Neural cell (in vitro differentiated cells): ENCODE measurements around the gene PIP5K1B. TPM values are rescaled to one million over a fixed set of nuclear protein-coding genes. Genes with fewer than 3 reads are reported as not detected.

Experiments
- H2AFZ ChIP-seq: fragments of 200-600, 300-800 bp; sonication (generic), shearing (Covaris generic); 2 replicates; pipeline ENCODE4 v1.6.0; 2014; ENCODE audit warnings: low read depth, mild to moderate bottlenecking, antibody characterized with exemption, low read length, moderate library complexity
- H3F3A ChIP-seq: fragments of 200-600 bp; shearing (Covaris generic); 2 replicates; pipeline ENCODE4 v1.6.1; 2016; ENCODE audit warnings: mild to moderate bottlenecking, moderate library complexity, mixed read lengths, antibody characterized with exemption, low read length; ENCODE audit not compliant: insufficient read depth, poor library complexity, severe bottlenecking
- H3K27ac ChIP-seq: fragments of 200-600, 300-800 bp; sonication (generic), shearing (Covaris generic); 2 replicates; pipeline ENCODE4 v1.5.1; 2014; ENCODE audit warnings: mild to moderate bottlenecking, low read length, moderate library complexity
- H3K27me3 ChIP-seq: fragments of 300-800, 200-600 bp; sonication (generic), shearing (Covaris generic); 2 replicates; pipeline ENCODE4 v1.6.0; 2014; ENCODE audit warnings: mild to moderate bottlenecking, low read depth, low read length, moderate library complexity; ENCODE audit not compliant: insufficient read depth
- H3K36me3 ChIP-seq: fragments of 300-800, 200-600 bp; sonication (generic), shearing (Covaris generic); 2 replicates; pipeline ENCODE4 v1.5.1; 2014; ENCODE audit warnings: mild to moderate bottlenecking, antibody characterized with exemption, low read length, moderate library complexity; ENCODE audit not compliant: insufficient read depth
- H3K4me2 ChIP-seq: fragments of 300-800, 200-600 bp; sonication (generic), shearing (Covaris generic); 2 replicates; pipeline ENCODE4 v1.6.0; 2014; ENCODE audit warnings: mild to moderate bottlenecking, low read length
- H3K4me3 ChIP-seq: fragments of 300-800, 200-600 bp; sonication (generic), shearing (Covaris generic); 2 replicates; pipeline ENCODE4 v1.5.1; 2014; ENCODE audit warnings: mild to moderate bottlenecking, low read length, moderate library complexity
- H3K79me2 ChIP-seq: fragments of 200-600 bp; shearing (Covaris generic); replicated peaks from 2 replicates; pipeline ENCODE4 v1.6.0; 2014; ENCODE audit warnings: mild to moderate bottlenecking, low read length, moderate library complexity; ENCODE audit not compliant: insufficient read depth
- H3K9ac ChIP-seq: fragments of 300-800, 200-600 bp; sonication (generic), shearing (Covaris generic); 2 replicates; pipeline ENCODE4 v1.6.1; 2016; ENCODE audit warnings: mild to moderate bottlenecking, low read length, mixed read lengths
- H3K9me2 ChIP-seq: fragments of 200-600 bp; shearing (Covaris generic); 2 replicates; pipeline ENCODE4 v1.6.1; 2016; ENCODE audit warnings: mild to moderate bottlenecking, low read length, mixed read lengths; ENCODE audit not compliant: insufficient read depth
- H3K9me3 ChIP-seq: fragments of 200-600, 300-800 bp; sonication (generic), shearing (Covaris generic); 2 replicates; pipeline ENCODE4 v1.6.1; 2016; ENCODE audit warnings: mild to moderate bottlenecking, mixed run types, low read length, moderate library complexity, mixed read lengths
- H4K20me1 ChIP-seq: fragments of 200-600 bp; shearing (Covaris generic); 2 replicates; pipeline ENCODE4 v1.6.1; 2016; ENCODE audit warnings: mild to moderate bottlenecking, mixed run types; ENCODE audit not compliant: insufficient read depth
- EP300 ChIP-seq: fragments of 450-650 bp; conservative IDR thresholded peaks from 2 replicates; pipeline ENCODE4 v1.6.1; 2014; ENCODE audit warnings: antibody characterized with exemption, mild to moderate bottlenecking, moderate library complexity; ENCODE audit not compliant: poor library complexity, severe bottlenecking
- MXI1 ChIP-seq: fragments of 450-650 bp; conservative IDR thresholded peaks from 2 replicates; pipeline ENCODE4 v1.6.1; 2014; ENCODE audit warnings: antibody characterized with exemption, mild to moderate bottlenecking; ENCODE audit not compliant: poor library complexity, severe bottlenecking
- POLR2AphosphoS5 ChIP-seq: IDR thresholded peaks from 2 replicates; pipeline ENCODE4 v1.6.1; 2012
- RAD21 ChIP-seq: fragments of 450-650 bp; conservative IDR thresholded peaks from 2 replicates; pipeline ENCODE4 v1.6.1; 2014; ENCODE audit warnings: antibody characterized with exemption, mild to moderate bottlenecking, moderate library complexity
- SMC3 ChIP-seq: fragments of 450-650 bp; conservative IDR thresholded peaks from 2 replicates; pipeline ENCODE4 v1.6.1; 2014; ENCODE audit warnings: antibody characterized with exemption, mild to moderate bottlenecking, moderate library complexity; ENCODE audit not compliant: poor library complexity
- TAF1 ChIP-seq: IDR thresholded peaks from 2 replicates; pipeline ENCODE4 v1.6.1; 2012; ENCODE audit warnings: low read depth
- polyA plus RNA-seq: library from polyadenylated mRNA; depleted of rRNA; stranded (reverse); fragments of >200 nt; gene quantifications from 2 replicates; pipeline ENCODE4 v1.2.3, GENCODE V29; 2014
- TF ChIP-seq, protein P1 (sequence below): IDR thresholded peaks from 2 replicates; pipeline ENCODE4 v1.6.1; 2012; ENCODE audit warnings: borderline replicate concordance
- TF ChIP-seq, protein P2 (sequence below): fragments of 450-650 bp; IDR thresholded peaks from 2 replicates; pipeline ENCODE4 v1.5.1; 2014; ENCODE audit warnings: antibody characterized with exemption, mild to moderate bottlenecking, moderate library complexity; ENCODE audit not compliant: poor library complexity, severe bottlenecking

Gene PIP5K1B
- polyA plus RNA-seq, 1 donor from 2014 or later = 1.5 TPM

DNA sequence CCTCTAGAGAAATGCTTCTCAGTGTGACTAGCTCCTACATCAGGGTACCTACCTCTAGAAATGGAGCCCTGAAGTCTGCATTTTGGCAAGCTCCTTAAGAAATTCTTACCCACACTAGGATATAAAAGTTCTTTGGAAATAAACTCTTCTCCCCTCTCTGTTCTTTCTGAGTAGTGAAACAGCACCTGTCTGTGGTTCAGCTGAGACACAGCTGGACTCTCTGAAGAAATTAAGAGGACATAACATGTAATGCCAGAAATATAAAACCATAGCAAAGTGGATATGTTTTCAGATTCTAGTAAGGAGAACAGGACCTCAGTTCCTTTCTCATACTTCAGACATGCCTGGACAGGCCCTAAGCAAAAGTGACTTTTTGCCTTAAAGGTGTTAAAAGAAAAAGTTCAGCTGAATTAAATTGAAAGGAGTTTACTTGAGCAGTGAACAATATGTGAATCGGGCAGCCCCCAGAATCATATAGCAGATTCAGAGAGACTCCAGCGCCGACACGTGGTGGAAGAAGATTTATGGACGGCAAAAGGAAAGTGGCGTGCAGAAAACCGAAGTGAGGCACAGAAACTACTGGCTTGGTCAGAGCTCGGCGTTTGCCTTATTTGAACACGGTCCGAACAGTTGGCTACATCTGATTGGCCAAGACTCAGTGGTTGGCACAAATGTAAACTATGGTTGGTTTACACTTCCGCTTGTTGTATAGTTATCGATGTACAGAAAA is 244.4 kb downstream of the PIP5K1B start:
- Histone ChIP-seq H3K9me3 (no peaks in the 10 kb centered on the region), H3K4me3 (no peak overlapping the region), H3K27ac (no peak overlapping the region), H2AFZ (no peak overlapping the region), H3K27me3 (no peaks in the 10 kb centered on the region), H4K20me1 (no peaks in the 10 kb centered on the region), H3K9ac (no peak overlapping the region), H3K79me2 (no peaks in the 10 kb centered on the region), H3K36me3 (no peaks in the 10 kb centered on the region), H3K4me2 (no peak overlapping the region), H3K9me2 (no peaks in the 10 kb centered on the region), H3F3A (no peaks in the 10 kb centered on the region)
- TF ChIP-seq, protein P1, sequence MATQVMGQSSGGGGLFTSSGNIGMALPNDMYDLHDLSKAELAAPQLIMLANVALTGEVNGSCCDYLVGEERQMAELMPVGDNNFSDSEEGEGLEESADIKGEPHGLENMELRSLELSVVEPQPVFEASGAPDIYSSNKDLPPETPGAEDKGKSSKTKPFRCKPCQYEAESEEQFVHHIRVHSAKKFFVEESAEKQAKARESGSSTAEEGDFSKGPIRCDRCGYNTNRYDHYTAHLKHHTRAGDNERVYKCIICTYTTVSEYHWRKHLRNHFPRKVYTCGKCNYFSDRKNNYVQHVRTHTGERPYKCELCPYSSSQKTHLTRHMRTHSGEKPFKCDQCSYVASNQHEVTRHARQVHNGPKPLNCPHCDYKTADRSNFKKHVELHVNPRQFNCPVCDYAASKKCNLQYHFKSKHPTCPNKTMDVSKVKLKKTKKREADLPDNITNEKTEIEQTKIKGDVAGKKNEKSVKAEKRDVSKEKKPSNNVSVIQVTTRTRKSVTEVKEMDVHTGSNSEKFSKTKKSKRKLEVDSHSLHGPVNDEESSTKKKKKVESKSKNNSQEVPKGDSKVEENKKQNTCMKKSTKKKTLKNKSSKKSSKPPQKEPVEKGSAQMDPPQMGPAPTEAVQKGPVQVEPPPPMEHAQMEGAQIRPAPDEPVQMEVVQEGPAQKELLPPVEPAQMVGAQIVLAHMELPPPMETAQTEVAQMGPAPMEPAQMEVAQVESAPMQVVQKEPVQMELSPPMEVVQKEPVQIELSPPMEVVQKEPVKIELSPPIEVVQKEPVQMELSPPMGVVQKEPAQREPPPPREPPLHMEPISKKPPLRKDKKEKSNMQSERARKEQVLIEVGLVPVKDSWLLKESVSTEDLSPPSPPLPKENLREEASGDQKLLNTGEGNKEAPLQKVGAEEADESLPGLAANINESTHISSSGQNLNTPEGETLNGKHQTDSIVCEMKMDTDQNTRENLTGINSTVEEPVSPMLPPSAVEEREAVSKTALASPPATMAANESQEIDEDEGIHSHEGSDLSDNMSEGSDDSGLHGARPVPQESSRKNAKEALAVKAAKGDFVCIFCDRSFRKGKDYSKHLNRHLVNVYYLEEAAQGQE = no peak
- no peak for TF ChIP-seq SMC3

DNA sequence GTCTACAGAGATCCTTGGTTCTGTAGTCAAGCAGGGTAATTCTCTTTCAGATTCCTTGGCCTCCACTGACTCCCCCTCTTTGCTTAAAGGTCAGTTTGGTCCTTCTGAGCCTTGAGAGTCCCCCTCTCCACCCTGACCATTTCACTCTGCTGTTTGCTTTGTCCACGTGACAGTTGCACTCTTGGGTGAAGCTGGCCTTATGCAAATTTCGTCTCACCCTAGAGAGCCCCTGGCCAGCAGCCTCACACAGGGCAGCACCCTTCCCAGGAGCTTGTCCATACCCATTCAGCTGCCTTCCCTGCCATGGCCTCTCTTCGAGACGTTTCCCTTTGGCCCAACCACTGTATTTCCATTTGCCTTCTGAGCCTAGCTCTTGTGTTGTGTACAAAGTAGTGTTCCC is 245.1 kb downstream of the PIP5K1B start:
- H4K20me1 ChIP-seq = no peaks in the 10 kb centered on the region
- no peaks in the 10 kb centered on the region for H3K79me2 ChIP-seq
- no peaks in the 10 kb centered on the region for H3K9me3 ChIP-seq
- no peak overlapping the region for H3K4me2 ChIP-seq
- H2AFZ ChIP-seq = no peak overlapping the region
- no peaks in the 10 kb centered on the region for H3K9me2 ChIP-seq
- H3K9ac ChIP-seq = no peak overlapping the region
- H3K36me3 ChIP-seq = no peaks in the 10 kb centered on the region
- no peaks in the 10 kb centered on the region for H3K27me3 ChIP-seq
- H3K4me3 ChIP-seq = no peak overlapping the region
- no peaks in the 10 kb centered on the region for H3F3A ChIP-seq
- H3K27ac ChIP-seq = no peak overlapping the region
- no peak for TF ChIP-seq RAD21
- TF ChIP-seq, protein P2, sequence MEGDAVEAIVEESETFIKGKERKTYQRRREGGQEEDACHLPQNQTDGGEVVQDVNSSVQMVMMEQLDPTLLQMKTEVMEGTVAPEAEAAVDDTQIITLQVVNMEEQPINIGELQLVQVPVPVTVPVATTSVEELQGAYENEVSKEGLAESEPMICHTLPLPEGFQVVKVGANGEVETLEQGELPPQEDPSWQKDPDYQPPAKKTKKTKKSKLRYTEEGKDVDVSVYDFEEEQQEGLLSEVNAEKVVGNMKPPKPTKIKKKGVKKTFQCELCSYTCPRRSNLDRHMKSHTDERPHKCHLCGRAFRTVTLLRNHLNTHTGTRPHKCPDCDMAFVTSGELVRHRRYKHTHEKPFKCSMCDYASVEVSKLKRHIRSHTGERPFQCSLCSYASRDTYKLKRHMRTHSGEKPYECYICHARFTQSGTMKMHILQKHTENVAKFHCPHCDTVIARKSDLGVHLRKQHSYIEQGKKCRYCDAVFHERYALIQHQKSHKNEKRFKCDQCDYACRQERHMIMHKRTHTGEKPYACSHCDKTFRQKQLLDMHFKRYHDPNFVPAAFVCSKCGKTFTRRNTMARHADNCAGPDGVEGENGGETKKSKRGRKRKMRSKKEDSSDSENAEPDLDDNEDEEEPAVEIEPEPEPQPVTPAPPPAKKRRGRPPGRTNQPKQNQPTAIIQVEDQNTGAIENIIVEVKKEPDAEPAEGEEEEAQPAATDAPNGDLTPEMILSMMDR = no peak
- no peak for TF ChIP-seq SMC3
- no peak for TF ChIP-seq MXI1
- no peak for TF ChIP-seq TAF1
- no peak for TF ChIP-seq POLR2AphosphoS5
- no peak for TF ChIP-seq EP300
- TF ChIP-seq, protein P1 = no peak
